HG03520 (cell line): ENCODE data around the gene SNX21.
"Not testable (repeated sequence)": the region's sequence is repeated elsewhere in the genome, so short reads cannot be mapped to it uniquely, and the experiment has no call there.

Experiments used
- ATAC-seq: cut with Tn5 transposase; IDR thresholded peaks from one replicate; pipeline ENCODE4 v1.9.1; 2021; ENCODE audit warnings: mild to moderate bottlenecking, moderate library complexity; ENCODE audit not compliant: unreplicated experiment

Gene SNX21, protein sequence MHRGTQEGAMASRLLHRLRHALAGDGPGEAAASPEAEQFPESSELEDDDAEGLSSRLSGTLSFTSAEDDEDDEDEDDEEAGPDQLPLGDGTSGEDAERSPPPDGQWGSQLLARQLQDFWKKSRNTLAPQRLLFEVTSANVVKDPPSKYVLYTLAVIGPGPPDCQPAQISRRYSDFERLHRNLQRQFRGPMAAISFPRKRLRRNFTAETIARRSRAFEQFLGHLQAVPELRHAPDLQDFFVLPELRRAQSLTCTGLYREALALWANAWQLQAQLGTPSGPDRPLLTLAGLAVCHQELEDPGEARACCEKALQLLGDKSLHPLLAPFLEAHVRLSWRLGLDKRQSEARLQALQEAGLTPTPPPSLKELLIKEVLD

GRCh38 chr20:45833030-45833882 lies at the start of gene SNX21:
TSS of gene SNX21 (plus strand) at chr20:45833799. CDS start at chr20:45833920, 121 bp downstream.
- no peak for ATAC-seq

DNA sequence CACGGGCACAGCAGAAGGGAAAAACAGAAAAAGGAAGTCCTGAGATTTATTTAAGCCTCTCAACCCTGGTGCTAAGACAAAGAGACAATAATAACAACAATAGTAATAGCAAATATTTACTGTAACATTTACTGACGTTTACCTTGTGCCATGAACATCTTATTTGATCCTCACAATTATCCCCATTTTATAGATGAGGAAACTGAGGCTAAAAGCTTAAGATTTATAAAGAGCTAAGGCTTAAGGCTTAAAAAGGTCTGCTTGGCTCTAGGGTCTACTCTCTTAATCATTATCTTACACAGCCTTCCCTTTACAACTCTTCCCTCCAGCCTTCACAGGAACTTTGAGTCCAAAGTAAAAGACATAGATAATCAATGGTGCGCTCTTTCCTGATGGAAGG lies 45.2 kb upstream of the SNX21 start:
- no peak for ATAC-seq

- no peak for ATAC-seq
Measured at GRCh38 chr20:45792317-45793118, 41.1 kb upstream of the SNX21 start.

GRCh38 chr20:45796337-45797065 lies 37.1 kb upstream of the SNX21 start:
- ATAC-seq, result no peak

- not testable (repeated sequence) for ATAC-seq
Measured at GRCh38 chr20:45797510-45797909, 36.1 kb upstream of the SNX21 start.

- not testable (repeated sequence) for ATAC-seq
Measured at GRCh38 chr20:45797955-45798354, 35.6 kb upstream of the SNX21 start.

DNA sequence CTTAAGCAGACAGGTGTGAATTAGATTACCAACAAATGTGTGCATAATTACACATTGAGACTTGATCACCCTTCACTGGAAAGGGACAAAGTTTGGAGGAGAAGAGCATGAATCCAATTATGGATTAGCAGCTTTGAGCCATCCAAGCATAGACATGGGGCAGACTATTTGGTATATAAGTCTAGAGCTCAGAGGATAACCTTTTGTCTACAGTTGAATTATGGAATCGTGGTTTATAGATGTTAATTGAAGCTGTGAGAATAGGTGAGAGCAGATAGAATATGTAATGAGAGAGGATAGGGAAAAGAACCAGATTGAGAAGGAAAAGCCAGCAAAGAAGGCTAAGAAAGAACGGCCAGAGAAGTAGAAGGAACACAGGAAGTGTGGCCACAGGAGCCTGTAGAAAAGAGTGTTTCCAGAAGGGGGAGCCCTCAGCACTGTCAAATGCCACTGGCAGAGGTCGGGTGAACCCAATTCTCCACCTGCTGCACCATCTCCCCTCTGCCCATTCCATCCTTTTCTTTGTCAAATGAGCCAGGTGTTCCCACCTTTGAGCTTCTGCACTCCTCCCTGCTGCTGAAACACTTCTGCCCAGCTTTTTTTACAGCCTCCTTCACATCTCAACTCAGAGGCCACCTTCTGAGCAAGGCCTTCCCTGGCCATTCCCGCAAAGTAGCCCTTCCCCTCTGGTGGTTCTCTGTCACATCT lies 34.5 kb upstream of the SNX21 start:
- no peak for ATAC-seq

- ATAC-seq, result no peak
Measured at GRCh38 chr20:45801851-45802250, 31.7 kb upstream of the SNX21 start.

DNA sequence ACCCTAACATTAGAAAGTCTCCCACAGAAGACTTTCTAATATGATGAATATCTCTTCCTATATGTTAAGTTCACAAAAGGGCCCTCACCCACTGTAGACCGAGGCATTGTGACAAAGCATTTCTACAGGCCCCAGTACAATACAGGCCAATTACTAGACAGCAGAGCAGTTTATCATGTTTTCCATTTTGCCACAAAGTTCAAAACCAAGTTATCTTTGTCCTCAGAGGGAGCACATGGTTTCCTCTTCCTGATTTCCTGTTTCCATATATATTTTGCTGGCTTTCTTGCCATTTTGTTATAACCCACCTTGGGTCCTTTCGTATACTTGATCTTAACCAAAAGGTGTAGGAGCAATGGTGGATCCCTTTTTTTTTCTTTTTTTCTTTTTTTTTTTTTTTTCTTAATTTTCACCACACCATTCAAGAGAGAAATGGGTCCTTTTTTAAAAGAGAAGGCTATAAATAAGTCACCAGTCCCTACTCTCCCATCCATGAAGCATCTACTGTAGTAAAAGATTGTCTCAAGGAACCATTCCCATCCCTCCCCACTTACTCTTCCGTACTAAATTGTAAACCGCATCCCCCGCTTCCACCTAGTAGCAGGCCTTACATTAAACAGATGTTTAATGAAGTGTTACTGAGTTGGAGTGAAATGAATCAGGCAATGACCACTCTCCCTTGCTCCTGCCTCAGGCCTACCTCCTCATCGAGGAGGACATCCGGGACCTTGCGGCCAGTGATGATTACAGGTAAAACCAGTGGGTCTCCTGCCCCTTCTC lies 23.2 kb upstream of the SNX21 start:
- ATAC-seq, result no peak

- peak; percentile 98 for ATAC-seq
Measured at GRCh38 chr20:45812157-45813005, 21.2 kb upstream of the SNX21 start, which contains the start of gene UBE2C. TSS of gene UBE2C (plus strand) at chr20:45812644. CDS start at chr20:45812696, 52 bp downstream.

DNA sequence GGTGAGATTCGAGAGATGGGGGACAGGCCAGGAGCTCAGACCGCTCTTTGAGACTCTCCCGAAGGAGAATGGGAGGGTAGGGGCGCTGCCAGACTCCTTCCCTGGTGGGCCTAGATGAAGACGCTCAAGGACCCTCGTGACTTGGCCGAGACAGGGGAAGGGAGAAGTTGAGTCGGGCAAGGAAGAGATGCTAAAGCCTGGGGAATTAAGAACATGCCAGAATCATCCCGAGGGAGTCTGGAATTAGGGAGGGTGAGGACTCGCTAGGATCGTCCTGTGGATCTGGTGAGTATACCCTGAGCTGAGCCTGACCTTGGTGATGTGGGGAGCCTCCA lies 20.6 kb upstream of the SNX21 start:
- no peak for ATAC-seq

GRCh38 chr20:45813489-45813888 lies 20.1 kb upstream of the SNX21 start:
- no peak for ATAC-seq

DNA sequence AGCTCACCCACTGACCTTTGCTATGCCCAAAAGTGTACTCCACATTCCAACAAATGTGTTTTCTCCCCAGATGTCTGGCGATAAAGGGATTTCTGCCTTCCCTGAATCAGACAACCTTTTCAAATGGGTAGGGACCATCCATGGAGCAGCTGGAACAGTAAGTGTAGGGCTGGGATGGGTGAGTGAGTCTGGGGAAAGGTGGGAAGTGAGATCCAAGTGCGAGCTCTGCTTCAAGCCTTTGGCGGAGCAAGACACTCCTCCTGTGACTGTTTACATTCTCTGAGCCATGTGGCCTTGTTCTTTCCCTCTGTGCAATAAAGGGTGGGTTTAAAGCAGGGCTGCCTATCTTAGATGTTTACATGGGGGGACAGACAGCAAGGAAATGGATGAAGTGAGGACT lies 19.3 kb upstream of the SNX21 start:
- ATAC-seq, result no peak

DNA sequence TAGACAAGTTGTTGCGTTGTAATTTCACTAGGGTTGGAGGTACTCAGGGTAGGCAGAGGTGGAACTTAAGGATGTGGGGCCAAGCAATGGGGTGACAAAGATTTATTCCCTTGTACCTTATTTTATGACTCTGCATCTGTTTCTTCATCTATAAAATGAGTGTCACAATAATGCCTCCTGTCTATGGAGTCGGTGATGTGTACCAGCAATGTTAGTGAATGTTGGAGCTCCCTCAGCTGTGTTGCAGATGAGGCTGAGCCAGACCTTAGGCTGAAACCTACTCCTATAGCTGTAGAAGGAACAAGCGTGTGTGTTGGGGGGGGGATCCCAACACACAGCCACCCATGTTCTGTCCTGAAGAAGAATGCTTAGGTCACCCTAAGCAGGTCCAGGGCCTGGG lies 16.6 kb upstream of the SNX21 start:
- ATAC-seq, result no peak

GRCh38 chr20:45817376-45818194 lies 16.0 kb upstream of the SNX21 start:
- no peak for ATAC-seq

DNA sequence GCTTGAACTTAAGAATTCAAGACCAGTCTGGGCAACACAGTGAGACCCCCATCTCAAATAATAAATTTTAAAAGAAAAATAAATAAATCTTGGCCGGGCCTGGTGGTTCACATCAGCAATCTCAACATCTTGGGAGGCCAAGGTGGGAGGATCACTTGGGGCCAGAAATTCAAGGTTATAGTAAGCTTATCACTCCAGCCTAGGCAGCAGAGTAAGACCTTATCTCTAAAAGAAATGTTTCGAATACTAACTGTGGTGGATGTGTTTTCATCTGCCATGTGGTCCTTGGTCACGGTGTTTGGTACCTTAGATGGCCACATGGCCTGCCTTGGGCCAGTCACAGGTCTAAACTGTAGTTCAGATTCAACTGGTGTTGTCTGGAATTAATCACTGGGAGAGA lies 15.4 kb upstream of the SNX21 start:
- no peak for ATAC-seq

- no peak for ATAC-seq
Measured at GRCh38 chr20:45819466-45819865, 14.1 kb upstream of the SNX21 start.
